ENCODE data around the gene ERBB4. TPM values are rescaled to one million over a fixed set of nuclear protein-coding genes. Genes with fewer than 3 reads are reported as not detected.
"Not testable (repeated sequence)": the region's sequence is repeated elsewhere in the genome, so short reads cannot be mapped to it uniquely, and the experiment has no call there.

The ERBB4 gene
- total RNA-seq, 1 donor from 2014 or later: 127 TPM

DNA sequence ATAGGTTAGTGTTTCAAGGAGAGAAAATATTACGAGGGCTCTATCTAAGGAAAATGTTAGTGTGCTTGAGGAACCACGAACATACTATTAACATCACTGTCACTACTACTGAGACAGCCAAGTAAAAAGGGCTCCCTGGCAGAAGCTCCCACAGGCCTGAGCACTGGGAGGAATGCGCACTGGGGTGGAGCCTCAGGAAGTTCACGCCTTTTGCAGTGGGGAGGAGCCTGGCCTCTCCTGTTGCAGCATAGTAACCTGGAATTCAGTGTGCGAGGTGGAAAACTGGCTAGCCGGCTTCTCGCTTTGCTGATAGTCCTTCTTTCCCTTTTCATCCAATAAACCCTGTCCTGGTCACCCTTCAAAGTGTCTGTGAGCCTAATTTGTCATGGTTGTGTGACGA is 250.3 kb downstream of the ERBB4 start:
- DNase-seq: no peak

DNA sequence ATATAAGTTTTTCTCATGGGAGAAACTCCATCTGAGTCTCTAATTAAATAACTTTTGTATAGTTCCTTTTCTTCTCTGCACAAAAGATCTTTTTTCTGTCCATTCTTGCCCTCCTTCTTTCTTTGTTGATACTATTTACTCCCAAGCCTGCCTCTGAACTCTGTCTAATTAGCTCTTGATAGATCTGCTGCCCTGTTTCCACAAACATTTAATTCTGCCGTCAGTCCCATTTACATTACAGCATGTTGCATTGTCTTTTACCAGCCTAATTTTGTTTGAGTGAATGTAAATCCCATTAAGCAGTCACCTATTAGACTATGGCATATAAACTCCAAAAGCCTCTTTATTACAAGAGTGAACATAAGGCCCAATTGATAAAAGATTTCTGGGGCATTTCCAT is 254.4 kb downstream of the ERBB4 start:
- no peak for DNase-seq

GRCh38 chr2:212282671-212283261 is 255.8 kb downstream of the ERBB4 start:
- no peak for DNase-seq

- DNase-seq: no peak
Observed at GRCh38 chr2:212276813-212277212, 261.8 kb downstream of the ERBB4 start.

GRCh38 chr2:212274215-212274614 is 264.4 kb downstream of the ERBB4 start:
- no peak for DNase-seq

DNA sequence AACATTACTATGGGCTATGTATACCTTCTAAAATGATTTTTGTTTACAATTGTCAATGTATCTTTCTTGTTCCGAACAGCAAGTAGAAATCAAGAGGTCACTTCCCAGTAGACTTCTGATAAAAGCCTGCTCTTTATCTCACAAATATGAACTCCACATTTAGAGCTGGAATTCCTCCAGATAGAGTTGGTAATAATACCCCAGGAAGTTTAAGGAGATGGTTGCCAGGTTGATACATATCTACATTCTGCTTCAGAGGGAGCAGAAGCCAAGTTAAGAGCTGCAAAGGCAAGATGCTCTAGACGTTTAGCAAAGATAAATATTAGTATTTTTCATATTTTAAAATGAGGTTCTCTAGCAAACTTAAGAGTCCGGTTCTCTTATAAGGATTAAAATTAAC is 267.0 kb downstream of the ERBB4 start:
- DNase-seq: no peak

- DNase-seq: no peak
Observed at GRCh38 chr2:212269005-212269404, 269.6 kb downstream of the ERBB4 start.

DNA sequence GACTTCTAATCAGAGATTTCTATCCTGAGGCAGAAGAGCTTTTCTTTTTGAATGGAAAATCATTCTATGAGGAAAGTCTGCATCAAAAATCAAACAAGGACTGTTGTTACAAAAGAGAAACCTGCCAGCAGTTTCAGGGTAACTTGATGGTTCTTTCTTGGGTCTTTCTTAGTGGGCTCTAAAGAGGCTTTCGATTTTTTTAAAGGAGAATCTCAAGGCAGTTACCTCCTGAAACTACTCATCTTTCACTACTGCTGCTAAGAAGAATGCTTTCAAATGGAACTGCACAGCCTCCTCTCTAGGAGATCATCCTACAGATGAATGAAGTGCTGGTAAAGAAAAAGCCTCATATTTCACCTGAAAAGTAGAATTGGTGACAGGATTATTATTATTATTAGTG is 272.3 kb downstream of the ERBB4 start:
- no peak for DNase-seq

DNA sequence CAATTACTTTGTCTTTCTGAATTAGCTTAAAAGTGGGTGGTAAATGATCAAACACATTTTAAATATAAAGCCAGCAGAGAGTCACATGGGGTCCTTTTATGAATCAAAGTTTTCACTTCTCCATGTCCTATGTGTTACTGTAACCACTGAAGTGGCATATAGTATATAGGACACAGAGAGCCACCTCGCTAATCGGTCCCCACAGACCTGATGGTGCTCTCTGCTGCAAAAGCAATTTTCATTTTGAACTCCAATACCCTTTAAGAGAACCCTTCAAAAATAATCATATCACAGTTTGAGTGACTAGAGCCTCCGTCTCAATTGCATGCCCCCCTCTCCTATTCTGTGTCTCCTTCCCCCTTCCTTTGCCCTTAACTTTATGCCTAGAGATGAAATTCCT is 272.8 kb downstream of the ERBB4 start:
- no peak for DNase-seq

DNA sequence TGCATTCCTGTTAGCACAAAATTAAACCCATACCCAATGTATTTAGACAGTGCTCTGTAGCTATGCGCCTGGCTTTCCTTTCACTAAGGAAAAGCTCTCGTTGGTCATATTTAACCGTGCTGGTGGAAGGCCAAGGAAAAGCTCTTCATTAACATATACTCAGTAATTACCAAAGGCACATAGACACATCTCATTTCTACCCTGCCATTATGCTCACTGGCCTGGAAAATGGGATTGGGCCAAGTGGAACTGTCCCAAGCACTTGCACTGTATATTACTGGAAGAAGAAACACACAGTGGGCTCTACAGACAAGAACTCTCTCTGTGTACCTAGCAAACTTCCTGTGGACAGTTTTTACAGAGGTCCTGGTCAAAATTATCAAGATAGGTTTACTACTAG is 274.4 kb downstream of the ERBB4 start:
- no peak for DNase-seq

- DNase-seq: no peak
Observed at GRCh38 chr2:212259226-212259625, 279.4 kb downstream of the ERBB4 start.

DNA sequence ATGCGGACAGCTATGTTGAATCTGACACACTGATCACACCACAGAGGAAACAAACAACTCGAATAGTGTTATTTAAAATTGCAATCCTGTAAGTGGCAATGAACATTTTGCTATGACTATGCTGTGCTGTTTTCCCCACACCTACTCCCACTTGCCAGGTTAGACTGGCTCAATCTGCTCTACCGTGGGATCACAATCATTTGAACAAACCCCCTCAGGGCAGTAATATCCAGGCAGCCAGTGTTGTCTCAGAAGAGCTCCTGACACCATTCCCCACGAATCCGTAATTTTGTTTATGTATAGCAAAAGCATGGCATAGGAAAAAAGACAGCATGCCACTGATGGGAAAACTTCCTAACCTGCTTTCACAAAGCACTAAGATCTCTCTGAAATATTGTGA is 284.3 kb downstream of the ERBB4 start:
- DNase-seq: no peak

- no peak for DNase-seq
Observed at GRCh38 chr2:212249451-212249850, 289.2 kb downstream of the ERBB4 start.

- no peak for DNase-seq
Observed at GRCh38 chr2:212245880-212246279, 292.7 kb downstream of the ERBB4 start.

DNA sequence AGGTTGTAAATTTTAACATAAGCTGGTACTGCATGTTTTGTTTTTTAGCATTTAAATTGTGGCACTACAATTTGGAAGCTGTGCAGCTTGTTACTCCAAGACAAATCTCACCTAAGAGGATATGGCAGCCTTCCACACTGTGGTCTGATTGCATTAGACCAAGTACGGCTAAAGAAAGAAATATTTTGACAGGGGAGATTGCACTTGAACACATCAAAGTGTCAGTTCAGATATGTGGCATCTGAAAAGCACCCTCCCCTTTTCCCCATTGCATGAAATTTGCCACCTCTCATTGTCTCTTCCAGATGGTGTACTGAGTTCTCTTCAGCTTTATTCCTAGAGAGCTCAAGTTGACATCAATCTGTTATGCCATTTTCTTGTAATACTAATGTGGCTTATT is 295.9 kb downstream of the ERBB4 start:
- DNase-seq: no peak

- not testable (repeated sequence) for DNase-seq
Observed at GRCh38 chr2:212238152-212238551, 300.4 kb downstream of the ERBB4 start.

- no peak for DNase-seq
Observed at GRCh38 chr2:212237350-212238095, 301.1 kb downstream of the ERBB4 start.

- no peak for DNase-seq
Observed at GRCh38 chr2:212228743-212229171, 309.8 kb downstream of the ERBB4 start.

DNA sequence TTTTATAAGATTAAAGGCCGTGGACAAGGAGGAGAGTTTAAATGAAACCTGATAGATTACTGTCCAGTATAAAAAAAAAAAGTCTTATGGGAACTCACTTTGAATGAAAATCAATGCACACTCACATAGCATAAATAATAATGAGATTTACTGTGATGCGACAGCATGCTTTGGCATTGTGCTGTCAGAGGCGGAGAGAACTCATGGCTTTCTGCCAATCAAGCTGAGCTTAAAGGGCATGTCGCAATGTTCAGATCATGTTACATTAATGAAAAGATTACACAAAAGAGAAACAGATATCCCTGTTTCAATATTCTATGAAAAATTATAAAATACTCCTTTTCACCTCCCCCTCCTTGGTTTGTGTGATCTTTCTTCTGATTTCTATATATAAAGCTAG is 310.8 kb downstream of the ERBB4 start:
- DNase-seq: no peak

- DNase-seq: no peak
Observed at GRCh38 chr2:212226114-212226513, 312.5 kb downstream of the ERBB4 start.

- DNase-seq: no peak
Observed at GRCh38 chr2:212223696-212224095, 314.9 kb downstream of the ERBB4 start.

DNA sequence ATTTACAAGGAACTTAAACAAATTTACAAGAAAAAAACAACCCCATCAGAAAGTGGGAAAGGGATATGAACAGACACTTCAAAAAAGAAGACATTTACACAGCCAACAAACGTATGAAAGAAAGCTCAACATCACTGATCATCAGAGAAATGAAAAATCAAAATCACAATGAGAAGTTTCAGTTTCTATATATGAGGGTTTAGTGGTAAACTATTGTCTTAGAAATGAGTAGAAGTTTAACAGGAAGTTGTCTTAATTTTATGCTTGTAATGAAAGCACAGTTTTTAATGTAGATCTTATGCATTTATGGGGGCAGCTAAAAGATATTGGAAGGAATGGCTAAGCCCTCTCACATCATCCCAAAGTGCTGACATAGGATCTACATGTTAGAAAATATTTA is 325.4 kb downstream of the ERBB4 start:
- no peak for DNase-seq

DNA sequence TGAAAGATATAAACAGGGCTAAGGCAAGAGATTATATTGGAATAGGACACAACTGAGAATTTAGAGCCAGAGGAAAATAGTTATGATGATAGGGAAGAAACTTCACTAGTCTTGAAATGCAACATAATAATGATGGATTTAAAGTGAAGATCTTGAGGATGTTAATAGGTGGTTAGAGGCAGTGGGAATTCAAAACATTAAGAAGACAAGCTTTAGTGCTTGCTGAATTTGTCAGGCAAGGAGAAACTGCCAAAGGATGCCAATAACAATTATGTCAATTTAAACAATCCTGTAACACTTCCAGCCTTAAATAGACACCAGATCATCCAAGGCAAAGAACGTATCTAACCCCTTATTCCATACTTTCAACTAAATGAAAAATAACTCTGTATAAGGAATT is 330.1 kb downstream of the ERBB4 start:
- DNase-seq: no peak

GRCh38 chr2:212197776-212198175 is 340.8 kb downstream of the ERBB4 start:
- no peak for DNase-seq
